HEK293 (cell line): Measurements from ENCODE around the gene FOXP1.
A peak's percentile ranks its signal among the peaks of the same experiment; 100 is the strongest.

Experiments used
- CTCF ChIA-PET: fragments of 350-600 bp; formaldehyde crosslinking; extraction: SDS; loops from one replicate; lab custom pipeline; 2021; ENCODE audit warnings: antibody characterized with exemption; lab: Yijun Ruan, JAX
- POLR2A ChIA-PET: fragments of 300-600 bp; formaldehyde crosslinking; extraction: SDS; loops from one replicate; lab custom pipeline; 2020; ENCODE audit warnings: antibody characterized with exemption, inconsistent platforms; lab: Yijun Ruan, JAX
- H3K27ac ChIP-seq: fragments of 200-500 bp; sonication (Bioruptor generic); 2 replicates; pipeline ENCODE4 v1.5.1; 2014; ENCODE audit warnings: low read depth, low read length, control low read depth, inconsistent platforms; ENCODE audit errors: extremely low read depth
- H3K36me3 ChIP-seq, 2 experiments: fragments of 200-500 bp in 1 of 2; sonication (Bioruptor generic) in 1 of 2; 1 replicate in 1 of 2; 2 replicates in 1 of 2; pipeline ENCODE4 v1.5.1; 2014 to 2017; ENCODE audit warnings: inconsistent platforms in 2 of 2, low read length in 2 of 2; ENCODE audit not compliant: control insufficient read depth in 2 of 2, insufficient read depth in 1 of 2
- H3K4me1 ChIP-seq: fragments of 200-500 bp; sonication (Bioruptor generic); 2 replicates; pipeline ENCODE4 v1.5.1; 2014; ENCODE audit warnings: mild to moderate bottlenecking, low read length, inconsistent platforms; ENCODE audit not compliant: control insufficient read depth, insufficient read depth
- H3K4me3 ChIP-seq: 2 replicates; pipeline ENCODE4 v1.5.1; 2011; ENCODE audit warnings: low read depth, mild to moderate bottlenecking, control low read depth, low read length, moderate library complexity
- H3K9me3 ChIP-seq: fragments of 200-500 bp; sonication (Bioruptor generic); 2 replicates; pipeline ENCODE4 v1.5.1; 2014; ENCODE audit warnings: low read depth, low read length, inconsistent platforms; ENCODE audit not compliant: control insufficient read depth, insufficient read depth
- EGR2 ChIP-seq: fragments of 450-650 bp; formaldehyde crosslinking; IDR thresholded peaks from 2 replicates; pipeline ENCODE4 v1.5.1; 2016; ENCODE audit warnings: low read depth, missing biosample characterization, missing genetic modification characterization
- FEZF1 ChIP-seq: fragments of 450-650 bp; formaldehyde crosslinking; IDR thresholded peaks from 2 replicates; pipeline ENCODE4 v1.5.1; 2016; ENCODE audit warnings: missing biosample characterization, missing genetic modification characterization
- GLIS2 ChIP-seq: fragments of 450-650 bp; formaldehyde crosslinking; IDR thresholded peaks from 2 replicates; pipeline ENCODE4 v1.5.1; 2016; ENCODE audit warnings: missing biosample characterization, missing genetic modification characterization
- ZBTB20 ChIP-seq: fragments of 450-650 bp; formaldehyde crosslinking; IDR thresholded peaks from 2 replicates; pipeline ENCODE4 v1.5.1; 2016; ENCODE audit warnings: missing biosample characterization, missing genetic modification characterization
- ZNF174 ChIP-seq: fragments of 450-650 bp; formaldehyde crosslinking; IDR thresholded peaks from 2 replicates; pipeline ENCODE4 v1.5.0; 2017; ENCODE audit warnings: missing biosample characterization, mild to moderate bottlenecking, missing genetic modification characterization
- ZNF18 ChIP-seq: fragments of 450-650 bp; formaldehyde crosslinking; IDR thresholded peaks from 2 replicates; pipeline ENCODE4 v1.5.1; 2016; ENCODE audit warnings: missing biosample characterization, missing genetic modification characterization
- ZNF248 ChIP-seq: fragments of 450-650 bp; formaldehyde crosslinking; IDR thresholded peaks from 2 replicates; pipeline ENCODE4 v1.5.1; 2017; ENCODE audit warnings: missing biosample characterization, missing genetic modification characterization
- ZNF26 ChIP-seq: fragments of 450-650 bp; formaldehyde crosslinking; IDR thresholded peaks from 2 replicates; pipeline ENCODE4 v1.5.1; 2016; ENCODE audit warnings: missing biosample characterization, missing genetic modification characterization
- ZNF266 ChIP-seq: fragments of 450-650 bp; formaldehyde crosslinking; IDR thresholded peaks from 2 replicates; pipeline ENCODE4 v1.5.1; 2016; ENCODE audit warnings: missing biosample characterization, missing genetic modification characterization, low read depth
- ZNF416 ChIP-seq: fragments of 450-650 bp; formaldehyde crosslinking; IDR thresholded peaks from 2 replicates; pipeline ENCODE4 v1.5.1; 2016; ENCODE audit warnings: missing biosample characterization, missing genetic modification characterization
- ZNF558 ChIP-seq: fragments of 450-650 bp; formaldehyde crosslinking; IDR thresholded peaks from 2 replicates; pipeline ENCODE4 v1.5.1; 2016; ENCODE audit warnings: missing biosample characterization, missing genetic modification characterization
- ZNF629 ChIP-seq: fragments of 450-650 bp; formaldehyde crosslinking; IDR thresholded peaks from 2 replicates; pipeline ENCODE4 v1.5.1; 2017; ENCODE audit warnings: missing biosample characterization, missing genetic modification characterization
- ZNF701 ChIP-seq: fragments of 450-650 bp; formaldehyde crosslinking; IDR thresholded peaks from 2 replicates; pipeline ENCODE4 v1.5.1; 2016; ENCODE audit warnings: missing biosample characterization, missing genetic modification characterization
- TF ChIP-seq, protein P1 (sequence below): fragments of 450-650 bp; formaldehyde crosslinking; IDR thresholded peaks from 2 replicates; pipeline ENCODE4 v1.5.1; 2017; ENCODE audit warnings: missing biosample characterization, missing genetic modification characterization
- TF ChIP-seq, protein P2 (sequence below): fragments of 450-650 bp; formaldehyde crosslinking; IDR thresholded peaks from 2 replicates; pipeline ENCODE4 v1.5.1; 2017; ENCODE audit warnings: missing biosample characterization, mild to moderate bottlenecking, missing genetic modification characterization, moderate library complexity
- TF ChIP-seq, protein P3 (sequence below): fragments of 450-650 bp; formaldehyde crosslinking; IDR thresholded peaks from 2 replicates; pipeline ENCODE4 v1.5.1; 2016; ENCODE audit warnings: missing biosample characterization, missing genetic modification characterization

Gene FOXP1

GRCh38 chr3:71110385-71111222 lies 472.9 kb downstream of the FOXP1 start:
- no peak overlapping the region for H3K4me3 ChIP-seq
- CTCF ChIA-PET: interaction anchor here (1.7 kb wide), 1 partner anchor 41 kb away, joined by 3 read pairs; no protein-coding TSS in a partner anchor
- no peaks in the 10 kb centered on the region for H3K9me3 ChIP-seq
- TF ChIP-seq, protein P1, sequence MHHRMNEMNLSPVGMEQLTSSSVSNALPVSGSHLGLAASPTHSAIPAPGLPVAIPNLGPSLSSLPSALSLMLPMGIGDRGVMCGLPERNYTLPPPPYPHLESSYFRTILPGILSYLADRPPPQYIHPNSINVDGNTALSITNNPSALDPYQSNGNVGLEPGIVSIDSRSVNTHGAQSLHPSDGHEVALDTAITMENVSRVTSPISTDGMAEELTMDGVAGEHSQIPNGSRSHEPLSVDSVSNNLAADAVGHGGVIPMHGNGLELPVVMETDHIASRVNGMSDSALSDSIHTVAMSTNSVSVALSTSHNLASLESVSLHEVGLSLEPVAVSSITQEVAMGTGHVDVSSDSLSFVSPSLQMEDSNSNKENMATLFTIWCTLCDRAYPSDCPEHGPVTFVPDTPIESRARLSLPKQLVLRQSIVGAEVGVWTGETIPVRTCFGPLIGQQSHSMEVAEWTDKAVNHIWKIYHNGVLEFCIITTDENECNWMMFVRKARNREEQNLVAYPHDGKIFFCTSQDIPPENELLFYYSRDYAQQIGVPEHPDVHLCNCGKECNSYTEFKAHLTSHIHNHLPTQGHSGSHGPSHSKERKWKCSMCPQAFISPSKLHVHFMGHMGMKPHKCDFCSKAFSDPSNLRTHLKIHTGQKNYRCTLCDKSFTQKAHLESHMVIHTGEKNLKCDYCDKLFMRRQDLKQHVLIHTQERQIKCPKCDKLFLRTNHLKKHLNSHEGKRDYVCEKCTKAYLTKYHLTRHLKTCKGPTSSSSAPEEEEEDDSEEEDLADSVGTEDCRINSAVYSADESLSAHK (tag by site-specific recombination): no peak
- TF ChIP-seq ZNF174 (tag by site-specific recombination) (no peak), ZNF248 (tag by site-specific recombination) (no peak), ZNF26 (tag by site-specific recombination) (no peak), ZNF416 (no peak), ZNF629 (tag by site-specific recombination) (no peak), ZNF18 (tag by site-specific recombination) (no peak), ZNF701 (tag by site-specific recombination) (no peak), ZNF558 (no peak), GLIS2 (tag by site-specific recombination) (no peak), ZNF266 (tag by site-specific recombination) (no peak), FEZF1 (no peak)
- TF ChIP-seq, protein P2, sequence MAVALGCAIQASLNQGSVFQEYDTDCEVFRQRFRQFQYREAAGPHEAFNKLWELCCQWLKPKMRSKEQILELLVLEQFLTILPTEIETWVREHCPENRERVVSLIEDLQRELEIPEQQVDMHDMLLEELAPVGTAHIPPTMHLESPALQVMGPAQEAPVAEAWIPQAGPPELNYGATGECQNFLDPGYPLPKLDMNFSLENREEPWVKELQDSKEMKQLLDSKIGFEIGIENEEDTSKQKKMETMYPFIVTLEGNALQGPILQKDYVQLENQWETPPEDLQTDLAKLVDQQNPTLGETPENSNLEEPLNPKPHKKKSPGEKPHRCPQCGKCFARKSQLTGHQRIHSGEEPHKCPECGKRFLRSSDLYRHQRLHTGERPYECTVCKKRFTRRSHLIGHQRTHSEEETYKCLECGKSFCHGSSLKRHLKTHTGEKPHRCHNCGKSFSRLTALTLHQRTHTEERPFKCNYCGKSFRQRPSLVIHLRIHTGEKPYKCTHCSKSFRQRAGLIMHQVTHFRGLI (tag by site-specific recombination): no peak
- TF ChIP-seq, protein P3, sequence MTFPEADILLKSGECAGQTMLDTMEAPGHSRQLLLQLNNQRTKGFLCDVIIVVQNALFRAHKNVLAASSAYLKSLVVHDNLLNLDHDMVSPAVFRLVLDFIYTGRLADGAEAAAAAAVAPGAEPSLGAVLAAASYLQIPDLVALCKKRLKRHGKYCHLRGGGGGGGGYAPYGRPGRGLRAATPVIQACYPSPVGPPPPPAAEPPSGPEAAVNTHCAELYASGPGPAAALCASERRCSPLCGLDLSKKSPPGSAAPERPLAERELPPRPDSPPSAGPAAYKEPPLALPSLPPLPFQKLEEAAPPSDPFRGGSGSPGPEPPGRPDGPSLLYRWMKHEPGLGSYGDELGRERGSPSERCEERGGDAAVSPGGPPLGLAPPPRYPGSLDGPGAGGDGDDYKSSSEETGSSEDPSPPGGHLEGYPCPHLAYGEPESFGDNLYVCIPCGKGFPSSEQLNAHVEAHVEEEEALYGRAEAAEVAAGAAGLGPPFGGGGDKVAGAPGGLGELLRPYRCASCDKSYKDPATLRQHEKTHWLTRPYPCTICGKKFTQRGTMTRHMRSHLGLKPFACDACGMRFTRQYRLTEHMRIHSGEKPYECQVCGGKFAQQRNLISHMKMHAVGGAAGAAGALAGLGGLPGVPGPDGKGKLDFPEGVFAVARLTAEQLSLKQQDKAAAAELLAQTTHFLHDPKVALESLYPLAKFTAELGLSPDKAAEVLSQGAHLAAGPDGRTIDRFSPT: no peak
- TF ChIP-seq, all 188 proteins: peak for 0
- no peaks in the 10 kb centered on the region; a peak in 1 of 3 replicates for H3K36me3 ChIP-seq
- H3K27ac ChIP-seq: no peak overlapping the region
- H3K4me1 ChIP-seq: peaks cover 6% of the 10 kb centered on the region
- POLR2A ChIA-PET: no interaction called here

DNA sequence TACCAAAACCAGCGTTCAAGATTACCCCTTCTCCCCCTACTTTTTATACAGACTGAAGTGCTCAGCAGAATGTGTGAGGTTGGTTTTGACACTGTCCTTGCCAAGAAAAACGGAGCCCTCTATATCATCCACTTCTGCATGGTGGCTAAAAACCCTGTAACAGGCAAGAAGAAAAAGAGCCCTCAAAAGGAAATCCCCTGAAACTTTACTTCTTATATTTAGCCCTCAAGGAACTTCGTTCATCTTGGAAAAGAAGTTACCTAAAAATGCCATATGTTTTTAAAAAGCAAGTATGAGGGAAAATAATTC lies 473.6 kb downstream of the FOXP1 start:
- POLR2A ChIA-PET: no interaction called here
- Histone ChIP-seq H3K9me3 (no peaks in the 10 kb centered on the region), H3K36me3 (no peaks in the 10 kb centered on the region; a peak in 1 of 3 replicates), H3K4me3 (no peak overlapping the region), H3K27ac (no peak overlapping the region), H3K4me1 (peaks cover 6% of the 10 kb centered on the region)
- CTCF ChIA-PET: interaction anchor here (1.7 kb wide), 1 partner anchor 41 kb away, joined by 3 read pairs; no protein-coding TSS in a partner anchor
- TF ChIP-seq ZBTB20 (tag by site-specific recombination) (peak; percentile 29; the same call in 1 of the 2 replicates), EGR2 (no peak)
